ENCODE measurements around the gene FAF1.

The FAF1 gene

GRCh38 chr1:50699795-50700194 lies 260.3 kb downstream of the FAF1 start:
- no peak overlapping the region for H2AFZ ChIP-seq
- no peaks in the 10 kb centered on the region for H3K4me1 ChIP-seq
- no peak overlapping the region for H3K4me2 ChIP-seq (ENCODE audit: low read length)
- no peaks in the 10 kb centered on the region for H3K9me3 ChIP-seq (ENCODE audit: control insufficient read depth, low read length)
- no peaks in the 10 kb centered on the region for H3K27me3 ChIP-seq (ENCODE audit: control insufficient read depth, insufficient read depth, low read length)
- no peaks in the 10 kb centered on the region for H3K79me2 ChIP-seq
- H3K4me3 ChIP-seq (ENCODE audit: low read depth, low read length), result no peak overlapping the region
- H3K27ac ChIP-seq, result no peak overlapping the region
- TF ChIP-seq CTCF (IDR thresholded peaks at IDR 0.05), result no peak
- H3K9ac ChIP-seq, result no peak overlapping the region
- H3K36me3 ChIP-seq (ENCODE audit: control insufficient read depth, insufficient read depth, low read length), result no peaks in the 10 kb centered on the region

- Histone ChIP-seq H3K9me3 (ENCODE audit: control insufficient read depth, low read length) (no peaks in the 10 kb centered on the region), H2AFZ (no peak overlapping the region), H3K4me1 (no peaks in the 10 kb centered on the region), H3K79me2 (no peaks in the 10 kb centered on the region), H3K27me3 (ENCODE audit: control insufficient read depth, insufficient read depth, low read length) (no peaks in the 10 kb centered on the region), H3K4me2 (ENCODE audit: low read length) (no peak overlapping the region), H3K9ac (no peak overlapping the region), H3K36me3 (ENCODE audit: control insufficient read depth, insufficient read depth, low read length) (no peaks in the 10 kb centered on the region), H3K27ac (no peak overlapping the region), H3K4me3 (ENCODE audit: low read depth, low read length) (no peak overlapping the region)
- no peak for TF ChIP-seq CTCF (IDR thresholded peaks at IDR 0.05)
These were observed 262.3 kb downstream of the FAF1 start for GRCh38 chr1:50697440-50698421.

- Histone ChIP-seq H3K79me2 (no peaks in the 10 kb centered on the region), H3K27me3 (ENCODE audit: control insufficient read depth, insufficient read depth, low read length) (no peaks in the 10 kb centered on the region), H3K9me3 (ENCODE audit: control insufficient read depth, low read length) (no peaks in the 10 kb centered on the region), H3K4me2 (ENCODE audit: low read length) (no peak overlapping the region), H3K9ac (no peak overlapping the region), H3K36me3 (ENCODE audit: control insufficient read depth, insufficient read depth, low read length) (no peaks in the 10 kb centered on the region), H3K4me1 (no peaks in the 10 kb centered on the region), H3K4me3 (ENCODE audit: low read depth, low read length) (no peak overlapping the region), H2AFZ (no peak overlapping the region), H3K27ac (no peak overlapping the region)
- no peak for TF ChIP-seq CTCF (IDR thresholded peaks at IDR 0.05)
These were observed 266.2 kb downstream of the FAF1 start for GRCh38 chr1:50693829-50694228.

GRCh38 chr1:50684185-50684584 lies 275.9 kb downstream of the FAF1 start:
- Histone ChIP-seq H3K36me3 (ENCODE audit: control insufficient read depth, insufficient read depth, low read length) (no peaks in the 10 kb centered on the region), H3K27ac (no peak overlapping the region), H3K9me3 (ENCODE audit: control insufficient read depth, low read length) (no peaks in the 10 kb centered on the region), H3K79me2 (no peaks in the 10 kb centered on the region), H3K4me1 (no peaks in the 10 kb centered on the region), H3K4me3 (ENCODE audit: low read depth, low read length) (no peak overlapping the region), H3K9ac (no peak overlapping the region), H3K4me2 (ENCODE audit: low read length) (no peak overlapping the region), H3K27me3 (ENCODE audit: control insufficient read depth, insufficient read depth, low read length) (no peaks in the 10 kb centered on the region), H2AFZ (no peak overlapping the region)
- TF ChIP-seq CTCF (IDR thresholded peaks at IDR 0.05), result no peak

GRCh38 chr1:50681931-50682330 lies 278.1 kb downstream of the FAF1 start:
- Histone ChIP-seq H3K27me3 (ENCODE audit: control insufficient read depth, insufficient read depth, low read length) (no peaks in the 10 kb centered on the region), H3K4me2 (ENCODE audit: low read length) (no peak overlapping the region), H3K4me3 (ENCODE audit: low read depth, low read length) (no peak overlapping the region), H3K36me3 (ENCODE audit: control insufficient read depth, insufficient read depth, low read length) (no peaks in the 10 kb centered on the region), H3K27ac (no peak overlapping the region), H3K9me3 (ENCODE audit: control insufficient read depth, low read length) (no peaks in the 10 kb centered on the region), H3K9ac (no peak overlapping the region), H3K79me2 (no peaks in the 10 kb centered on the region), H3K4me1 (no peaks in the 10 kb centered on the region), H2AFZ (no peak overlapping the region)
- TF ChIP-seq CTCF (IDR thresholded peaks at IDR 0.05), result no peak

Measured in parathyroid adenoma (tissue), 2 donors.